22Rv1 (cell line): ENCODE measurements around the gene VSNL1.

ENCODE experiments used
- ZFX ChIP-seq: fragments of 450-650 bp; IDR thresholded peaks from 2 replicates; pipeline ENCODE4 v1.6.1; 2017; ENCODE audit warnings: antibody characterized with exemption, borderline replicate concordance
- TF ChIP-seq, protein P1 (sequence below): fragments of 450-650 bp; IDR thresholded peaks from 2 replicates; pipeline ENCODE4 v1.5.1; 2017; ENCODE audit warnings: mild to moderate bottlenecking

DNA sequence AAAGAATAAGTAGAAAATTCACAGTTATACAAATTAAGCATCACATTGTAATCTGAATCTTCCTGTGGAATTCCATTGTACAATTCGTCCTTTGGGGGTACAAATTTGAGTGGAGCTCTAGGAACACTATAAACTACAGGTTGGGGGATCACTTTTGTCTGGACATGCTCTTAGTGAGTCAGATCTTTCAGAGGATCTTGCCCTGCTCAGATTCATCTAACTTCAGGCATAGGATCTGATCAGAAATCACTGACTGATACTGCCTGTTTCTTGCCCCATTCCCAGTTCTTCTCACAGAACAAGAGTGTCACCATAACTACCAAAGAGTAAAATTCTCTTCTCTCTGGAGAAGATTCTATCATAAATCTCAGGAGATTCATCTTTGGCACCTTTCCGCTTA, 10.7 kb upstream of the VSNL1 start:
- TF ChIP-seq, protein P1, sequence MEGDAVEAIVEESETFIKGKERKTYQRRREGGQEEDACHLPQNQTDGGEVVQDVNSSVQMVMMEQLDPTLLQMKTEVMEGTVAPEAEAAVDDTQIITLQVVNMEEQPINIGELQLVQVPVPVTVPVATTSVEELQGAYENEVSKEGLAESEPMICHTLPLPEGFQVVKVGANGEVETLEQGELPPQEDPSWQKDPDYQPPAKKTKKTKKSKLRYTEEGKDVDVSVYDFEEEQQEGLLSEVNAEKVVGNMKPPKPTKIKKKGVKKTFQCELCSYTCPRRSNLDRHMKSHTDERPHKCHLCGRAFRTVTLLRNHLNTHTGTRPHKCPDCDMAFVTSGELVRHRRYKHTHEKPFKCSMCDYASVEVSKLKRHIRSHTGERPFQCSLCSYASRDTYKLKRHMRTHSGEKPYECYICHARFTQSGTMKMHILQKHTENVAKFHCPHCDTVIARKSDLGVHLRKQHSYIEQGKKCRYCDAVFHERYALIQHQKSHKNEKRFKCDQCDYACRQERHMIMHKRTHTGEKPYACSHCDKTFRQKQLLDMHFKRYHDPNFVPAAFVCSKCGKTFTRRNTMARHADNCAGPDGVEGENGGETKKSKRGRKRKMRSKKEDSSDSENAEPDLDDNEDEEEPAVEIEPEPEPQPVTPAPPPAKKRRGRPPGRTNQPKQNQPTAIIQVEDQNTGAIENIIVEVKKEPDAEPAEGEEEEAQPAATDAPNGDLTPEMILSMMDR: no peak
- TF ChIP-seq ZFX: no peak
